KG1 (cell line): ENCODE results near the gene ENPP7.

Source experiments
- DNase-seq: peaks from one replicate; lab custom pipeline; 2025; lab: John Stamatoyannopoulos, UW

ENPP7 gene

GRCh38 chr17:79732804-79733691 is 2.3 kb downstream of the ENPP7 start:
- DNase-seq: no peak

- DNase-seq: no peak
These were observed 2.9 kb downstream of the ENPP7 start for GRCh38 chr17:79733692-79734070.

GRCh38 chr17:79735096-79735495 is 4.4 kb downstream of the ENPP7 start:
- DNase-seq: no peak

GRCh38 chr17:79737046-79737921 is 6.5 kb downstream of the ENPP7 start:
- no peak for DNase-seq

- no peak for DNase-seq
These were observed 7.3 kb downstream of the ENPP7 start for GRCh38 chr17:79737922-79738578.

- no peak for DNase-seq
These were observed 7.9 kb downstream of the ENPP7 start for GRCh38 chr17:79738643-79739042.

GRCh38 chr17:79739148-79740062 is 8.7 kb downstream of the ENPP7 start:
- DNase-seq: no peak

GRCh38 chr17:79740413-79740812 is 9.7 kb downstream of the ENPP7 start:
- DNase-seq: no peak

GRCh38 chr17:79741401-79741750 is 10.6 kb downstream of the ENPP7 start:
- DNase-seq: no peak

- peak; percentile 19 for DNase-seq
These were observed 11.2 kb downstream of the ENPP7 start for GRCh38 chr17:79741751-79742588.

GRCh38 chr17:79742589-79742918 is 11.8 kb downstream of the ENPP7 start:
- DNase-seq: no peak

- no peak for DNase-seq
These were observed 12.3 kb downstream of the ENPP7 start for GRCh38 chr17:79742951-79743476.

- no peak for DNase-seq
These were observed 12.9 kb downstream of the ENPP7 start for GRCh38 chr17:79743614-79744013.

GRCh38 chr17:79745641-79746105 is 14.9 kb downstream of the ENPP7 start:
- DNase-seq: no peak

GRCh38 chr17:79746889-79747507 is 16.3 kb downstream of the ENPP7 start:
- DNase-seq: no peak

GRCh38 chr17:79747508-79748294 is 17.0 kb downstream of the ENPP7 start:
- DNase-seq: no peak

- DNase-seq: no peak
These were observed 17.8 kb downstream of the ENPP7 start for GRCh38 chr17:79748295-79749099.

- DNase-seq: no peak
These were observed 18.5 kb downstream of the ENPP7 start for GRCh38 chr17:79749156-79749815.
